Subcutaneous adipose tissue (tissue), 4 donors: ENCODE data around the gene IDI1. TPM values are rescaled to one million over a fixed set of nuclear protein-coding genes. Genes with fewer than 3 reads are reported as not detected.

Experiments used
- total RNA-seq, 4 donors: library from RNA; depleted of rRNA; stranded (reverse); fragments of >200 nt; gene quantifications; one replicate each; pipeline ENCODE4 v1.1.0, GENCODE V29; 2016
- TF ChIP-seq, protein P1 (sequence below): fragments of 450-650 bp; IDR thresholded peaks from one replicate; pipeline ENCODE4 v1.5.1; 2016; ENCODE audit warnings: low read depth, mild to moderate bottlenecking, control low read depth, antibody characterized with exemption, moderate library complexity

The IDI1 gene
- total RNA-seq, 4 donors from 2014 or later: 42.7 to 74.5 (median 55.2) TPM

DNA sequence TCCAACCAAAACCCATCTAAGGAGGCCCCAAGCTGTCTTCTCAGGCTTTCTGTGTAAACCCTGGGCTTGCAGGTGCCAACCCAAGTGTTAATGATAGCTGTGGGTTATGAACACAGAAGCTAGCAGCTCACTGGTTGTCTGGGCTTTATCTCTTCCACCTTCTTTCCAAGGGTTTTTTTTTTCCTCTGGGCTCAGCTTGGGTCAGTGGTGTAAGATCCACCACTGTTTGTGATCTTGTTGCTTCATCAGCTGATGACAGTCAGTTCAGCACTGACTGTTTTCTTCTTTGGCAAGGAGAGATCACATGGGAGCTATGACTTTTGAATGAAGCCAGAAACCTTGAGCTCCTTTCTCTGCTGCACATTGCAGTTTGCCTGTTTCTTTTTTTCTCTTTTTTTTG is 56.0 kb downstream of the IDI1 start:
- TF ChIP-seq, protein P1, sequence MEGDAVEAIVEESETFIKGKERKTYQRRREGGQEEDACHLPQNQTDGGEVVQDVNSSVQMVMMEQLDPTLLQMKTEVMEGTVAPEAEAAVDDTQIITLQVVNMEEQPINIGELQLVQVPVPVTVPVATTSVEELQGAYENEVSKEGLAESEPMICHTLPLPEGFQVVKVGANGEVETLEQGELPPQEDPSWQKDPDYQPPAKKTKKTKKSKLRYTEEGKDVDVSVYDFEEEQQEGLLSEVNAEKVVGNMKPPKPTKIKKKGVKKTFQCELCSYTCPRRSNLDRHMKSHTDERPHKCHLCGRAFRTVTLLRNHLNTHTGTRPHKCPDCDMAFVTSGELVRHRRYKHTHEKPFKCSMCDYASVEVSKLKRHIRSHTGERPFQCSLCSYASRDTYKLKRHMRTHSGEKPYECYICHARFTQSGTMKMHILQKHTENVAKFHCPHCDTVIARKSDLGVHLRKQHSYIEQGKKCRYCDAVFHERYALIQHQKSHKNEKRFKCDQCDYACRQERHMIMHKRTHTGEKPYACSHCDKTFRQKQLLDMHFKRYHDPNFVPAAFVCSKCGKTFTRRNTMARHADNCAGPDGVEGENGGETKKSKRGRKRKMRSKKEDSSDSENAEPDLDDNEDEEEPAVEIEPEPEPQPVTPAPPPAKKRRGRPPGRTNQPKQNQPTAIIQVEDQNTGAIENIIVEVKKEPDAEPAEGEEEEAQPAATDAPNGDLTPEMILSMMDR: no peak

DNA sequence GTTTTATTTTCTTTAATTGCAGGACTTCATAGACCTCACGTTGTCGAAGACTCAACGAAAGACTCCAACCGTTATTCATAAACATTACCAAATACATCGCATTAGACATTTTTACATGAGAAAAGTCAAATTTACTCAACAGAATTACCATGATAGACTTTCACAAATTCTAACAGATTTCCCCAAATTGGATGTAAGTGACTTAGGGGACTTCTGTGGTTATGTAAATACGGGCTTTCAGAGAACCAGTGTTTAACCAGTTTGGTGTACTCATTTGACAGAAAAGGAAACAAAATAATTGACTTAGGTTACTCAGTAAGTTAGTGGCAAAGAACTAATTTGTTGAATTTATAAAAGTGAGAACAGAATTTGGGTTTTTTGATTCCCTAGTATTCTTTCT is 56.5 kb downstream of the IDI1 start:
- TF ChIP-seq, protein P1: no peak

DNA sequence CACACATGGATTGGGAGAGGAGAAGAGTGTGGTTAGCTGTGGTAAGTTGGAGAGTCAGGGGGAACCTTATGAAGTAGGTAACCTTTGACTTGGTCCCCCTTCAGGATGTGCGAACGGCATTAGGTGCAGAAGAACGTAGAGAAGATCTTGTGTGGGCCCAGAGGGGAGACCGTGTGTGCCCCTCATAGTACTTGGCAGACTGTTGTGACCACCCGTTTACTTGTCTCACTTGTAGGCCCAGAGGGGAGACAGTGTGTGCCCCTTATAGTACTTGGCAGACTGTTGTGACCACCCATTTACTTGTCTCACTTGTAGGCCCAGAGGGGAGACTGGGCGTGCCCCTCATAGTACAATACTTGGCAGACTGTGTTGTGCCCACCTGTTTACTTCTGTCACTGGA is 58.1 kb downstream of the IDI1 start:
- TF ChIP-seq, protein P1: no peak

Other genes starting within 250 kb of the IDI1 start
- 10 to 100 TPM; 51.2 to 60.8 (median 56.5) TPM for gene LARP4B, start 117.4 kb downstream of the IDI1 start, total RNA-seq
- 10 to 100 TPM; 26.3 to 31.9 (median 29.6) TPM for gene GTPBP4, start 60.7 kb downstream of the IDI1 start, total RNA-seq
- gene IDI2, start 23.3 kb downstream of the IDI1 start, total RNA-seq: not detected
- 10 to 100 TPM; 11.4 to 16.0 (median 15.0) TPM for gene WDR37, start 7.3 kb upstream of the IDI1 start, total RNA-seq